ENCODE data around the gene WDCP.

WDCP gene

GRCh38 chr2:24083567-24084385 is 36.6 kb upstream of the WDCP start:
- H2AFZ ChIP-seq (ENCODE audit: low read depth, low read length): peak overlapping the region; percentile 90
- H3K4me1 ChIP-seq (ENCODE audit: low read length): peaks cover 14% of the 10 kb centered on the region
- no peaks in the 10 kb centered on the region for H3K79me2 ChIP-seq (ENCODE audit: low read length)
- peak overlapping the region; percentile 100 for H3K4me2 ChIP-seq (ENCODE audit: low read length)
- peak overlapping the region; percentile 83 for H3K27ac ChIP-seq (ENCODE audit: low read length)
- H3K9me3 ChIP-seq (ENCODE audit: insufficient read depth, low read length): no peaks in the 10 kb centered on the region
- no peak for TF ChIP-seq EZH2phosphoT487 (IDR thresholded peaks at IDR 0.05; ENCODE audit: low read depth)
- no peak for TF ChIP-seq CTCF (IDR thresholded peaks at IDR 0.05; ENCODE audit: low read depth, low read length)
- H3K9ac ChIP-seq (ENCODE audit: low read length): peak overlapping the region; percentile 87
- peak overlapping the region; percentile 87 for H3K4me3 ChIP-seq (ENCODE audit: low read length)
- H3K27me3 ChIP-seq (ENCODE audit: low read depth, low read length): no peaks in the 10 kb centered on the region
- no peaks in the 10 kb centered on the region for H3K36me3 ChIP-seq (replicated peaks; ENCODE audit: low read depth, low read length)
- no peaks in the 10 kb centered on the region for H4K20me1 ChIP-seq (ENCODE audit: insufficient read depth, low read length)

GRCh38 chr2:24082787-24083566 is 35.8 kb upstream of the WDCP start:
- no peaks in the 10 kb centered on the region for H4K20me1 ChIP-seq (ENCODE audit: insufficient read depth, low read length)
- no peaks in the 10 kb centered on the region for H3K79me2 ChIP-seq (ENCODE audit: low read length)
- H2AFZ ChIP-seq (ENCODE audit: low read depth, low read length): peak overlapping the region; percentile 90
- TF ChIP-seq CTCF (IDR thresholded peaks at IDR 0.05; ENCODE audit: low read depth, low read length) (no peak), EZH2phosphoT487 (IDR thresholded peaks at IDR 0.05; ENCODE audit: low read depth) (no peak)
- no peaks in the 10 kb centered on the region for H3K27me3 ChIP-seq (ENCODE audit: low read depth, low read length)
- peak overlapping the region; percentile 87 for H3K9ac ChIP-seq (ENCODE audit: low read length)
- peaks cover 14% of the 10 kb centered on the region for H3K4me1 ChIP-seq (ENCODE audit: low read length)
- H3K36me3 ChIP-seq (replicated peaks; ENCODE audit: low read depth, low read length): no peaks in the 10 kb centered on the region
- H3K27ac ChIP-seq (ENCODE audit: low read length): peak overlapping the region; percentile 83
- H3K9me3 ChIP-seq (ENCODE audit: insufficient read depth, low read length): no peaks in the 10 kb centered on the region
- H3K4me2 ChIP-seq (ENCODE audit: low read length): peak overlapping the region; percentile 100
- peak overlapping the region; percentile 87 for H3K4me3 ChIP-seq (ENCODE audit: low read length)

- H3K4me3 ChIP-seq (ENCODE audit: low read length): no peak overlapping the region
- no peak overlapping the region for H2AFZ ChIP-seq (ENCODE audit: low read depth, low read length)
- H3K27me3 ChIP-seq (ENCODE audit: low read depth, low read length): no peaks in the 10 kb centered on the region
- H3K4me2 ChIP-seq (ENCODE audit: low read length): no peak overlapping the region
- H3K36me3 ChIP-seq (replicated peaks; ENCODE audit: low read depth, low read length): no peaks in the 10 kb centered on the region
- no peak overlapping the region for H3K27ac ChIP-seq (ENCODE audit: low read length)
- H4K20me1 ChIP-seq (ENCODE audit: insufficient read depth, low read length): no peaks in the 10 kb centered on the region
- peaks cover 4% of the 10 kb centered on the region for H3K79me2 ChIP-seq (ENCODE audit: low read length)
- peaks cover 19% of the 10 kb centered on the region for H3K4me1 ChIP-seq (ENCODE audit: low read length)
- no peaks in the 10 kb centered on the region for H3K9me3 ChIP-seq (ENCODE audit: insufficient read depth, low read length)
- no peak for TF ChIP-seq CTCF (IDR thresholded peaks at IDR 0.05; ENCODE audit: low read depth, low read length)
- no peak for TF ChIP-seq EZH2phosphoT487 (IDR thresholded peaks at IDR 0.05; ENCODE audit: low read depth)
- H3K9ac ChIP-seq (ENCODE audit: low read length): no peak overlapping the region
These were observed 33.5 kb upstream of the WDCP start for GRCh38 chr2:24080701-24081100.

GRCh38 chr2:24077879-24078278 is 30.7 kb upstream of the WDCP start:
- H3K9ac ChIP-seq (ENCODE audit: low read length): 0 out of 2 replicates have a peak overlapping the region, but pooled peaks have one; percentile 63
- no peak overlapping the region for H2AFZ ChIP-seq (ENCODE audit: low read depth, low read length)
- H3K27me3 ChIP-seq (ENCODE audit: low read depth, low read length): no peaks in the 10 kb centered on the region
- H3K27ac ChIP-seq (ENCODE audit: low read length): no peak overlapping the region
- no peaks in the 10 kb centered on the region for H3K9me3 ChIP-seq (ENCODE audit: insufficient read depth, low read length)
- TF ChIP-seq EZH2phosphoT487 (IDR thresholded peaks at IDR 0.05; ENCODE audit: low read depth) (no peak), CTCF (IDR thresholded peaks at IDR 0.05; ENCODE audit: low read depth, low read length) (no peak)
- H3K4me1 ChIP-seq (ENCODE audit: low read length): peaks cover 12% of the 10 kb centered on the region
- H3K4me2 ChIP-seq (ENCODE audit: low read length): peak overlapping the region; percentile 62
- H3K79me2 ChIP-seq (ENCODE audit: low read length): peaks cover 19% of the 10 kb centered on the region
- peak overlapping the region; percentile 83 for H3K4me3 ChIP-seq (ENCODE audit: low read length)
- H3K36me3 ChIP-seq (replicated peaks; ENCODE audit: low read depth, low read length): peaks cover 5% of the 10 kb centered on the region
- H4K20me1 ChIP-seq (ENCODE audit: insufficient read depth, low read length): no peaks in the 10 kb centered on the region
